Psoas muscle (tissue), 8 donors: Measurements from ENCODE around the gene PLEKHA6. TPM values are rescaled to one million over a fixed set of nuclear protein-coding genes. Genes with fewer than 3 reads are reported as not detected.

ENCODE experiments used
- ATAC-seq, 4 donors: fragments of 200-7000 bp; cut with Tn5 transposase; one replicate each; pipeline ENCODE4 v1.9.1; 2020; ENCODE audit warnings: moderate library complexity in 3 of 4, mild to moderate bottlenecking in 2 of 4
- DNase-seq, 2 donors: peaks; one replicate each; pipeline ENCODE4 v3.0.0-alpha.2; 2020
- H3K27ac ChIP-seq: fragments of 200-600 bp; one replicate; pipeline ENCODE4 v1.8.0; 2022
- H3K27me3 ChIP-seq, 3 donors: fragments of 200-600 bp in 1 of 3; one replicate each; pipeline versions ENCODE4 v1.6.1 to v1.8.0; 2013 to 2022; ENCODE audit warnings: low read length in 2 of 3, mild to moderate bottlenecking in 2 of 3, moderate library complexity in 1 of 3; ENCODE audit not compliant: insufficient read depth in 3 of 3
- H3K36me3 ChIP-seq, 2 donors: fragments of 200-600 bp in 1 of 2; one replicate each; pipeline versions ENCODE4 v1.6.1 to v1.8.0; 2013 to 2022; ENCODE audit warnings: low read depth in 1 of 2, mild to moderate bottlenecking in 1 of 2, moderate library complexity in 1 of 2; ENCODE audit not compliant: insufficient read depth in 1 of 2
- H3K4me1 ChIP-seq: fragments of 200-600 bp; one replicate; pipeline ENCODE4 v1.8.0; 2022
- H3K4me3 ChIP-seq: fragments of 200-600 bp; one replicate; pipeline ENCODE4 v1.8.0; 2022; ENCODE audit warnings: mild to moderate bottlenecking
- H3K9me3 ChIP-seq: fragments of 200-600 bp; one replicate; pipeline ENCODE4 v1.8.0; 2022
- WGBS, 3 donors: extraction: QIAGEN DNeasy Blood & Tissue Kit; methylation state at CpG; one replicate each; pipeline versions ENCODE4 v1.1.6 to v1.1.7; 2013; 5-methylcytosine and 5-hydroxymethylcytosine counted together
- intact Hi-C, 2 donors: fragments of 100-400 bp; cut with DNase I; formaldehyde crosslinking; loops; one replicate each; pipeline versions ENCODE4 v1.11.0 to v1.14.2; 2022
- polyA plus RNA-seq, 3 donors: library from polyadenylated mRNA; stranded (reverse); fragments of 200-250 nt; gene quantifications; one replicate each; pipeline ENCODE4 v1.2.3, GENCODE V29; 2013
- total RNA-seq, 4 donors: library from RNA; stranded (reverse); fragmentation: NEBNext Ultra II Directional in 2 of 4; extraction: Animal tissue kit (Norgen Biotek cat#: 25700) in 2 of 4; gene quantifications; one replicate each; pipeline versions ENCODE4 v1.2.1 to v1.2.4, GENCODE V29; 2021 to 2023
- TF ChIP-seq, protein P1 (sequence below): fragments of 200-600 bp; IDR thresholded peaks from one replicate; pipeline ENCODE4 v1.8.0; 2022; ENCODE audit warnings: antibody characterized with exemption
- donor health status: healthy with polysubstance abuse.
- donor health status: DM: no; HTN: no; CAD: no; lungs with moderate emphysema.
- donor health status: Bipolar disorder and iron deficiency.
- donor health status: healthy.
- donor health status: DM: yes; HTN: yes; CAD: no.
- donor health status: DM: no; HTN: no; CAD: no.
- donor health status: DM: no; HTN: no; CAD: no.
- donor health status: DM: yes; HTN: yes; CAD: no.

The PLEKHA6 gene
- total and polyA plus RNA-seq, 7 donors, result 0.92 to 7.1 (median 1.7) TPM

DNA sequence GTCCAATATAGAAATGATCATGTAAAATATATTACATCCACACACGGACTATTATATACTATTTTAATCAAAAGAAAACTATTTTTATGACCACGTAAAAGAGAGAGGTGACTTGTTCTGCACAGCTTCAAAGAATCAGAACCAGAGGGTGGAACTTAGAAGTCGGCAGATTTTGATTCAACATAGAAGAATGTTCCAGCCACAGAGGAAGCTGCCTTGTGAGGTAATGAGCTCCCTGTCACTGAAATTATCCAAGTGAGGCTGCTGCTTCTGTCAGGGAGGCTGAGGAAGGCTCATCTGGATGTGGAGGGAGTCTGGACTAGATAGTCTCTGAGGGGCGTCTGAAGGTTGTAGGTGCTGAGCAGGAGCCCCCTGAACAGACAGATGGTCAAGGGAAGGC is 2.7 kb downstream of the PLEKHA6 start:
- Histone ChIP-seq H3K9me3 (no peaks in the 10 kb centered on the region), H3K4me1 (no peaks in the 10 kb centered on the region), H3K27ac (no peak overlapping the region), H3K27me3 (peaks cover 0 to 7% (median 0%) of the 10 kb centered on the region in 3 donors), H3K4me3 (no peak overlapping the region), H3K36me3 (no peaks in the 10 kb centered on the region)
- 81 to 92% (median 82%) methylated on average over 4 of the region's 4 CpGs for WGBS, 3 donors
- DNase-seq (no peak), ATAC-seq (no peak)
- intact Hi-C loops, result no loop called here
- TF ChIP-seq, protein P1, sequence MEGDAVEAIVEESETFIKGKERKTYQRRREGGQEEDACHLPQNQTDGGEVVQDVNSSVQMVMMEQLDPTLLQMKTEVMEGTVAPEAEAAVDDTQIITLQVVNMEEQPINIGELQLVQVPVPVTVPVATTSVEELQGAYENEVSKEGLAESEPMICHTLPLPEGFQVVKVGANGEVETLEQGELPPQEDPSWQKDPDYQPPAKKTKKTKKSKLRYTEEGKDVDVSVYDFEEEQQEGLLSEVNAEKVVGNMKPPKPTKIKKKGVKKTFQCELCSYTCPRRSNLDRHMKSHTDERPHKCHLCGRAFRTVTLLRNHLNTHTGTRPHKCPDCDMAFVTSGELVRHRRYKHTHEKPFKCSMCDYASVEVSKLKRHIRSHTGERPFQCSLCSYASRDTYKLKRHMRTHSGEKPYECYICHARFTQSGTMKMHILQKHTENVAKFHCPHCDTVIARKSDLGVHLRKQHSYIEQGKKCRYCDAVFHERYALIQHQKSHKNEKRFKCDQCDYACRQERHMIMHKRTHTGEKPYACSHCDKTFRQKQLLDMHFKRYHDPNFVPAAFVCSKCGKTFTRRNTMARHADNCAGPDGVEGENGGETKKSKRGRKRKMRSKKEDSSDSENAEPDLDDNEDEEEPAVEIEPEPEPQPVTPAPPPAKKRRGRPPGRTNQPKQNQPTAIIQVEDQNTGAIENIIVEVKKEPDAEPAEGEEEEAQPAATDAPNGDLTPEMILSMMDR, result no peak

DNA sequence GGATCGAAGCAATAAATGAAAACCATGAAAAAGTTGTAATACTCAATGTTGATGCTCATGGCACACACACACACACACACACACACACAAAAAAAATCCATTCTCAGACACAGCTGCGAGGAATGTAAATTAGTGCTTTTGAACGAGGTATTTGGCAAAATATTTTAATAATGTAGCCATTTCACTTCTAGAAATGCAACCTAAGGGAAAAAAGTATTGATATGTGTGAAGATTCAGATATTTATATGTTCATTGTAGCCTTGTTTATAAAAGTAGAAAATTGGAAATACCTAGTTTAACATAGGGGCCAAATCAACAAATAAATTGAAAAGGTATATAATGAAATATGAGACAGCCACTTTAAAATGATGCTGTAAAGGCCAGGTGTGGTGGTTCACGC is 3.8 kb downstream of the PLEKHA6 start:
- no peak overlapping the region for H3K4me3 ChIP-seq
- no peaks in the 10 kb centered on the region for H3K4me1 ChIP-seq
- ATAC-seq (no peak), DNase-seq (no peak)
- WGBS, 3 donors, result 81 to 88% (median 84%) methylated on average over 4 of the region's 4 CpGs
- no peak overlapping the region for H3K27ac ChIP-seq
- no peaks in the 10 kb centered on the region for H3K36me3 ChIP-seq
- TF ChIP-seq, protein P1, result no peak
- H3K9me3 ChIP-seq, result no peaks in the 10 kb centered on the region
- peaks cover 0 to 7% (median 0%) of the 10 kb centered on the region in 3 donors for H3K27me3 ChIP-seq
- intact Hi-C loops, result no loop called here

DNA sequence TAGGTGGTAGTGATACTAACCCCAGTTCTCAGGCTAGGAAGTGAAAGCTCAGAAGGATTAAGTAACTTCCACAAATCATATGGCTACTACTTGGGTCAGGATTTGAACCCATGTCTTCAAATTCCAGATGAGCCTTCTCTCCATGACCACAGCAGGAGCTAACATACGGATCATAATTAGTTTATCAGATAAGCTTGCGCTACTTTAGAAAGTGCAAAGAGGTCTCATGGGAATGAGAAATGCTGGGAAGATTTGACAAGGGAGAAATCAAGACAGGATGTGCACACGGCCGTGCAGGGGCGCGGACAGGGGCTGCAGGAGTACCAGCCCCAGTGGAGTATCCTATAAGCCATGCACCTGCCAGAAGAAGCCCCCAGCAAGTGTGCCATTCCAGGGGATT is 5.2 kb downstream of the PLEKHA6 start:
- TF ChIP-seq, protein P1, result no peak
- no peaks in the 10 kb centered on the region for H3K36me3 ChIP-seq
- peaks cover 0 to 10% (median 0%) of the 10 kb centered on the region in 3 donors for H3K27me3 ChIP-seq
- H3K9me3 ChIP-seq, result no peaks in the 10 kb centered on the region
- H3K4me1 ChIP-seq, result no peaks in the 10 kb centered on the region
- WGBS, 3 donors, result 63 to 70% (median 69%) methylated on average over 6 of the region's 6 CpGs
- H3K27ac ChIP-seq, result no peak overlapping the region
- DNase-seq (no peak), ATAC-seq (no peak)
- intact Hi-C loops, result no loop called here
- no peak overlapping the region for H3K4me3 ChIP-seq

DNA sequence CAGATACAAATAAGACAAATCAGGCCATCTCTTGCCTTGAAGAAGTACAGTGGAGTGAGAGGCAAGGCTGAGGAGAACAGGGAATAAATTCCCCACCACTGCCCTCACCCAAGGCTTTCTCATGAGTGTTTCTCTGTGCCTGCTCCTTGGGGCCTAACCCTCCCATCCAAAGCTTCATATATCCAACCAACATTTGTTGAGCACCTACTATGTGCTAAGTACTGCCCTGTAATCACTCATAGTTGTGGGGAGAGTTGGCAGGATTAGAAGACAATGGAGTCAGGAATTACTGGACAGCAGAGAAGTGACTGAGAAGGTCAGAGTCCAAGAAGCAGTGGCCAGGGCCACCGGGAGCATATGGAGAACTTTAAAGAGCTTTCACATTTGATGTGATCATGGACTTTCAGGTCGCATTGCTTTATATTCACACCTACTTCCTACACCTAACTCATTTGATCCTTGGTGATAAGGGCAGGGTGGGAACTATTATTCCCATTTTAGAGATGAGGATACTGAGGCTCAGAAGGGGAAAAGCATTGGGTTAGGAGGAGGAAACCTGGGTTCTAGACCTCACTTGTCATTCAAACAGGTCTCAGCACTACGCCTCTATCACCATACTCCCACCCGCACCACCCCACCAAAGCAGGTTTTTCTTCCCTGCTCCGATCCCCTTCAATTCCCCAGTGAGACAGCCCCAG is 6.4 kb downstream of the PLEKHA6 start:
- Histone ChIP-seq H3K27ac (no peak overlapping the region), H3K9me3 (no peaks in the 10 kb centered on the region), H3K36me3 (no peaks in the 10 kb centered on the region), H3K4me1 (no peaks in the 10 kb centered on the region), H3K4me3 (no peak overlapping the region), H3K27me3 (peaks cover 0 to 7% (median 0%) of the 10 kb centered on the region in 3 donors)
- no peak for DNase-seq
- intact Hi-C loops, result no loop called here
- TF ChIP-seq, protein P1, result no peak
- ATAC-seq, result no peak
- WGBS, 3 donors, result 86 to 97% (median 93%) methylated on average over 5 of the region's 5 CpGs
